HepG2 (cell line): ENCODE results near the gene CDH22.

ENCODE experiments used
- CTCF ChIP-seq: sonication (generic); formaldehyde crosslinking; IDR thresholded peaks from 2 replicates; pipeline ENCODE4 v1.5.0; 2020; ENCODE audit warnings: mild to moderate bottlenecking, missing genetic modification reagents, moderate library complexity
- EP300 ChIP-seq, 3 experiments: sonication (generic) in 1 of 3; formaldehyde crosslinking in 1 of 3; IDR thresholded peaks; 2 replicates each; pipeline versions ENCODE4 v1.5.1 to v1.6.1; 2011 to 2020; ENCODE audit warnings: low read depth in 2 of 3, low read length in 2 of 3, borderline replicate concordance in 1 of 3, improper control_type of control experiment in 1 of 3, mild to moderate bottlenecking in 1 of 3, missing genetic modification reagents in 1 of 3, moderate library complexity in 1 of 3
- GMEB1 ChIP-seq: sonication (generic); formaldehyde crosslinking; IDR thresholded peaks from 2 replicates; pipeline ENCODE4 v1.5.1; 2020; ENCODE audit warnings: missing genetic modification reagents, mild to moderate bottlenecking, borderline replicate concordance
- GTF2F1 ChIP-seq: fragments of 150-350 bp; IDR thresholded peaks from 2 replicates; pipeline ENCODE4 v1.6.1; 2014; ENCODE audit warnings: low read length
- MZF1 ChIP-seq: sonication (generic); formaldehyde crosslinking; IDR thresholded peaks from 2 replicates; pipeline ENCODE4 v1.8.1; 2023; ENCODE audit warnings: mild to moderate bottlenecking, missing genetic modification reagents, borderline replicate concordance
- REST ChIP-seq, 2 experiments: IDR thresholded peaks; 2 replicates each; pipeline ENCODE4 v1.6.1; 2011 to 2012; ENCODE audit warnings: low read length in 2 of 2, borderline replicate concordance in 1 of 2, low read depth in 1 of 2, mild to moderate bottlenecking in 1 of 2, moderate library complexity in 1 of 2
- U2AF2 ChIP-seq: fragments of 200-400 bp; formaldehyde crosslinking; IDR thresholded peaks from 2 replicates; pipeline ENCODE4 v1.6.1; 2017; ENCODE audit warnings: low read depth, mild to moderate bottlenecking, low read length
- ZBTB2 ChIP-seq: sonication (generic); formaldehyde crosslinking; IDR thresholded peaks from 2 replicates; pipeline ENCODE4 v1.8.0; 2022; ENCODE audit warnings: low read depth, missing genetic modification reagents
- ZNF12 ChIP-seq: sonication (generic); formaldehyde crosslinking; IDR thresholded peaks from 2 replicates; pipeline ENCODE4 v1.5.0; 2020; ENCODE audit warnings: missing genetic modification reagents

GRCh38 chr20:46240065-46240464 lies 68.2 kb downstream of the CDH22 start:
- TF ChIP-seq ZNF12 (no peak), REST (IDR thresholded peaks at IDR 0.05; ENCODE audit: borderline replicate concordance in 1 of 2, low read depth in 1 of 2, low read length in 2 of 2) (no peak), GMEB1 (CRISPR knock-in tag) (no peak), CTCF (CRISPR knock-in tag) (no peak), U2AF2 (no peak), EP300 (IDR thresholded peaks at IDR 0.05; ENCODE audit: low read depth in 2 of 2, low read length in 2 of 2) (no peak), EP300 (CRISPR knock-in tag; IDR thresholded peaks at IDR 0.05; ENCODE audit: borderline replicate concordance) (no peak), GTF2F1 (no peak), MZF1 (CRISPR knock-in tag) (no peak), ZBTB2 (CRISPR knock-in tag) (no peak)
